HepG2 (cell line): Measurements from ENCODE around the gene ARHGEF12. TPM values are rescaled to one million over a fixed set of nuclear protein-coding genes. Genes with fewer than 3 reads are reported as not detected.
A peak's percentile ranks its signal among the peaks of the same experiment; 100 is the strongest.

Source experiments
- ASH2L ChIP-seq: fragments of 300-600, 200-600 bp; sonication (generic); IDR thresholded peaks from 2 replicates; pipeline ENCODE4 v1.7.0; 2017; ENCODE audit warnings: low read depth, mild to moderate bottlenecking, moderate library complexity, mixed read lengths, low read length; ENCODE audit not compliant: insufficient read length
- DRAP1 ChIP-seq: IDR thresholded peaks from 2 replicates; pipeline ENCODE4 v1.6.1; 2016; ENCODE audit warnings: missing genetic modification reagents, missing compliant biosample characterization
- KMT2A ChIP-seq: sonication (generic); formaldehyde crosslinking; IDR thresholded peaks from 2 replicates; pipeline ENCODE4 v1.4.0; 2020; ENCODE audit warnings: missing genetic modification reagents
- LCORL ChIP-seq, 2 experiments: fragments of 450-650 bp in 1 of 2; sonication (generic) in 1 of 2; formaldehyde crosslinking in 1 of 2; IDR thresholded peaks; 2 replicates each; pipeline versions ENCODE4 v1.5.0 to v1.6.1; 2017 to 2020; ENCODE audit warnings: antibody characterized with exemption in 1 of 2, missing genetic modification reagents in 1 of 2
- SMAD1 ChIP-seq: sonication (generic); formaldehyde crosslinking; IDR thresholded peaks from 2 replicates; pipeline ENCODE4 v1.4.0; 2020; ENCODE audit warnings: missing genetic modification reagents, low read depth, mild to moderate bottlenecking, borderline replicate concordance
- ZNF318 ChIP-seq: sonication (generic); formaldehyde crosslinking; IDR thresholded peaks from 2 replicates; pipeline ENCODE4 v1.4.0; 2020; ENCODE audit warnings: mild to moderate bottlenecking, missing genetic modification reagents
- ZNF605 ChIP-seq: sonication (generic); formaldehyde crosslinking; IDR thresholded peaks from 2 replicates; pipeline ENCODE4 v1.8.0; 2022; ENCODE audit warnings: mild to moderate bottlenecking, missing genetic modification reagents
- polyA plus RNA-seq, 8 experiments: library from polyadenylated mRNA; depleted of rRNA in 3 of 8; stranded (reverse) in 7 of 8; unstranded in 1 of 8; fragments of >200 nt; fragmentation: Illumina TruSeq in 4 of 8; extraction: Trizol in 4 of 8; gene quantifications; 2 replicates each; pipeline versions ENCODE4 v1.2.1 to v1.2.3, GENCODE V29; 2011 to 2016; ENCODE audit warnings: low read depth in 4 of 8, missing spikeins in 1 of 8, mixed read lengths in 1 of 8; ENCODE audit not compliant: insufficient read depth in 1 of 8
- total RNA-seq, 5 experiments: library from RNA; depleted of rRNA; stranded (reverse); fragments of >200 nt; fragmentation: Illumina TruSeq; extraction: Trizol; gene quantifications; 2 replicates each; pipeline ENCODE4 v1.2.3, GENCODE V29; 2016; ENCODE audit warnings: low read depth in 1 of 5
- TF ChIP-seq, protein P1 (sequence below): sonication (generic); formaldehyde crosslinking; IDR thresholded peaks from 2 replicates; pipeline ENCODE4 v1.9.0; 2021; ENCODE audit warnings: mild to moderate bottlenecking, missing genetic modification reagents
- TF ChIP-seq, protein P2 (sequence below): sonication (generic); formaldehyde crosslinking; IDR thresholded peaks from 2 replicates; pipeline ENCODE4 v1.5.1; 2020; ENCODE audit warnings: missing genetic modification reagents, mild to moderate bottlenecking, borderline replicate concordance
- TF ChIP-seq, protein P3 (sequence below): sonication (generic); formaldehyde crosslinking; IDR thresholded peaks from 2 replicates; pipeline ENCODE4 v1.4.0; 2020; ENCODE audit warnings: missing genetic modification reagents; ENCODE audit errors: not compliant biosample characterization

The ARHGEF12 gene
- total and polyA plus RNA-seq, 2 of the 13 experiments (the other 11 are each of a cell fraction or from before 2014, with no cell fraction given) = 17.9 to 54.4 TPM

DNA sequence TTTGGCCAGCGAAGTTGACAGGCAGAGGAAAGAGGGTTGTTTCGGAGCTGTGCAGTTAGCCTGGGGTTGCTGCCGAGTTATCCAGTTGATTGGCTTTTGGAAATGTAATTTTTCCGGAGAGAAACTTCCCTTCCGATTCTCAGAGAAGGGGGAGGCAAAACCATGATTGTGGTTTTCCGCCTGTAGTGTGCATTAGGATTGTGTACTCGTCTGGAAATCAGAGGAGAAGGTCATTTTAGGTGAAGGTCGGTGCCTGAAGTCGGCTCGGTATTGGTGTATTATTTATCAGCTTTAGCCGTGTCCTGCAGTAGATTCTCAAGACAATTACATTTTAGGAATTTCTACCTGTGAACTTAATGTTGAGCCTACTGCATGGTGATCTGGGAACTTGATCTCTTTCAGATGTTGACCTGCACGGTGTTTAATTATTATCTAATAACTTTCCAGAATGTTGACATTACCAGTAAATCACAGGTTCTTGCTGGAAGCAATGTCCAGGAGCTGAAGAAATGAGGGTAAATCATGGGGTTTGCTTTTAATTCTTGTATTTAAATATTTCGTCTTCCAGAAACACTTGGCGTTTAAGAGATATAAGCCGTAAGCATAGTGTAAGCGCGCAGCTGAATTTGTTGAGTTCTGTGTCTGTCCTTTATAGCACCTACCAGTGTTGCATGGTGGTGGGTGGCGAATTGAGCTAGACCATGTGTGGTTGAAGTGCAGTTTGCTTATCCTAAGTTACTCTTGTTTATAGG, 1.3 kb downstream of the ARHGEF12 start (continued):
- TF ChIP-seq DRAP1 = 0 out of 2 replicates have a peak, but pooled peaks have one; percentile 9
- TF ChIP-seq KMT2A (CRISPR knock-in tag) = no peak
- no peak for TF ChIP-seq ZNF605 (CRISPR knock-in tag)
- no peak for TF ChIP-seq ZNF318 (CRISPR knock-in tag)
- TF ChIP-seq SMAD1 = no peak
- TF ChIP-seq ASH2L = peak; percentile 38
- TF ChIP-seq LCORL (IDR thresholded peaks at IDR 0.05) = no peak
- TF ChIP-seq LCORL (CRISPR knock-in tag; IDR thresholded peaks at IDR 0.05) = no peak
- TF ChIP-seq, protein P1, sequence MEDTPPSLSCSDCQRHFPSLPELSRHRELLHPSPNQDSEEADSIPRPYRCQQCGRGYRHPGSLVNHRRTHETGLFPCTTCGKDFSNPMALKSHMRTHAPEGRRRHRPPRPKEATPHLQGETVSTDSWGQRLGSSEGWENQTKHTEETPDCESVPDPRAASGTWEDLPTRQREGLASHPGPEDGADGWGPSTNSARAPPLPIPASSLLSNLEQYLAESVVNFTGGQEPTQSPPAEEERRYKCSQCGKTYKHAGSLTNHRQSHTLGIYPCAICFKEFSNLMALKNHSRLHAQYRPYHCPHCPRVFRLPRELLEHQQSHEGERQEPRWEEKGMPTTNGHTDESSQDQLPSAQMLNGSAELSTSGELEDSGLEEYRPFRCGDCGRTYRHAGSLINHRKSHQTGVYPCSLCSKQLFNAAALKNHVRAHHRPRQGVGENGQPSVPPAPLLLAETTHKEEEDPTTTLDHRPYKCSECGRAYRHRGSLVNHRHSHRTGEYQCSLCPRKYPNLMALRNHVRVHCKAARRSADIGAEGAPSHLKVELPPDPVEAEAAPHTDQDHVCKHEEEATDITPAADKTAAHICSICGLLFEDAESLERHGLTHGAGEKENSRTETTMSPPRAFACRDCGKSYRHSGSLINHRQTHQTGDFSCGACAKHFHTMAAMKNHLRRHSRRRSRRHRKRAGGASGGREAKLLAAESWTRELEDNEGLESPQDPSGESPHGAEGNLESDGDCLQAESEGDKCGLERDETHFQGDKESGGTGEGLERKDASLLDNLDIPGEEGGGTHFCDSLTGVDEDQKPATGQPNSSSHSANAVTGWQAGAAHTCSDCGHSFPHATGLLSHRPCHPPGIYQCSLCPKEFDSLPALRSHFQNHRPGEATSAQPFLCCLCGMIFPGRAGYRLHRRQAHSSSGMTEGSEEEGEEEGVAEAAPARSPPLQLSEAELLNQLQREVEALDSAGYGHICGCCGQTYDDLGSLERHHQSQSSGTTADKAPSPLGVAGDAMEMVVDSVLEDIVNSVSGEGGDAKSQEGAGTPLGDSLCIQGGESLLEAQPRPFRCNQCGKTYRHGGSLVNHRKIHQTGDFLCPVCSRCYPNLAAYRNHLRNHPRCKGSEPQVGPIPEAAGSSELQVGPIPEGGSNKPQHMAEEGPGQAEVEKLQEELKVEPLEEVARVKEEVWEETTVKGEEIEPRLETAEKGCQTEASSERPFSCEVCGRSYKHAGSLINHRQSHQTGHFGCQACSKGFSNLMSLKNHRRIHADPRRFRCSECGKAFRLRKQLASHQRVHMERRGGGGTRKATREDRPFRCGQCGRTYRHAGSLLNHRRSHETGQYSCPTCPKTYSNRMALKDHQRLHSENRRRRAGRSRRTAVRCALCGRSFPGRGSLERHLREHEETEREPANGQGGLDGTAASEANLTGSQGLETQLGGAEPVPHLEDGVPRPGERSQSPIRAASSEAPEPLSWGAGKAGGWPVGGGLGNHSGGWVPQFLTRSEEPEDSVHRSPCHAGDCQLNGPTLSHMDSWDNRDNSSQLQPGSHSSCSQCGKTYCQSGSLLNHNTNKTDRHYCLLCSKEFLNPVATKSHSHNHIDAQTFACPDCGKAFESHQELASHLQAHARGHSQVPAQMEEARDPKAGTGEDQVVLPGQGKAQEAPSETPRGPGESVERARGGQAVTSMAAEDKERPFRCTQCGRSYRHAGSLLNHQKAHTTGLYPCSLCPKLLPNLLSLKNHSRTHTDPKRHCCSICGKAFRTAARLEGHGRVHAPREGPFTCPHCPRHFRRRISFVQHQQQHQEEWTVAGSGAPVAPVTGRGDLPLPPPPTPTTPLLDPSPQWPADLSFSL (CRISPR knock-in tag) = peak; percentile 13; the same call in 1 of the 2 replicates
- TF ChIP-seq, protein P2, sequence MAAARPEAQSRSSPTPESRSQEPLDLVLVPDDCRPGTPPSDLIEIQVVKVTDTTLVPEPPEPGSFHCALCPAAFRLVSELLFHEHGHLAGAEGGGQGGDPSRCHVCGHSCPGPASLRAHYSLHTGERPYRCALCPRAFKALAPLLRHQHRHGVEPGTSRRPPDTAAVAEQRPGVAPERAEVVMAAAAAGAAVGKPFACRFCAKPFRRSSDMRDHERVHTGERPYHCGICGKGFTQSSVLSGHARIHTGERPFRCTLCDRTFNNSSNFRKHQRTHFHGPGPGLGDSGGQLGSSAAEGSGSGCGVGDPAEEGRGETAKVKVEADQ = no peak
- TF ChIP-seq, protein P3, sequence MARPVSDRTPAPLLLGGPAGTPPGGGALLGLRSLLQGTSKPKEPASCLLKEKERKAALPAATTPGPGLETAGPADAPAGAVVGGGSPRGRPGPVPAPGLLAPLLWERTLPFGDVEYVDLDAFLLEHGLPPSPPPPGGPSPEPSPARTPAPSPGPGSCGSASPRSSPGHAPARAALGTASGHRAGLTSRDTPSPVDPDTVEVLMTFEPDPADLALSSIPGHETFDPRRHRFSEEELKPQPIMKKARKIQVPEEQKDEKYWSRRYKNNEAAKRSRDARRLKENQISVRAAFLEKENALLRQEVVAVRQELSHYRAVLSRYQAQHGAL (CRISPR knock-in tag) = no peak
